Measurements from ENCODE around the gene C9orf78. TPM values are rescaled to one million over a fixed set of nuclear protein-coding genes. Genes with fewer than 3 reads are reported as not detected.

C9orf78 gene
- total and polyA plus RNA-seq, 2 of the 8 experiments (the other 6 are each of a cell fraction or from before 2014, with no cell fraction given): 17.4 to 40.6 TPM

DNA sequence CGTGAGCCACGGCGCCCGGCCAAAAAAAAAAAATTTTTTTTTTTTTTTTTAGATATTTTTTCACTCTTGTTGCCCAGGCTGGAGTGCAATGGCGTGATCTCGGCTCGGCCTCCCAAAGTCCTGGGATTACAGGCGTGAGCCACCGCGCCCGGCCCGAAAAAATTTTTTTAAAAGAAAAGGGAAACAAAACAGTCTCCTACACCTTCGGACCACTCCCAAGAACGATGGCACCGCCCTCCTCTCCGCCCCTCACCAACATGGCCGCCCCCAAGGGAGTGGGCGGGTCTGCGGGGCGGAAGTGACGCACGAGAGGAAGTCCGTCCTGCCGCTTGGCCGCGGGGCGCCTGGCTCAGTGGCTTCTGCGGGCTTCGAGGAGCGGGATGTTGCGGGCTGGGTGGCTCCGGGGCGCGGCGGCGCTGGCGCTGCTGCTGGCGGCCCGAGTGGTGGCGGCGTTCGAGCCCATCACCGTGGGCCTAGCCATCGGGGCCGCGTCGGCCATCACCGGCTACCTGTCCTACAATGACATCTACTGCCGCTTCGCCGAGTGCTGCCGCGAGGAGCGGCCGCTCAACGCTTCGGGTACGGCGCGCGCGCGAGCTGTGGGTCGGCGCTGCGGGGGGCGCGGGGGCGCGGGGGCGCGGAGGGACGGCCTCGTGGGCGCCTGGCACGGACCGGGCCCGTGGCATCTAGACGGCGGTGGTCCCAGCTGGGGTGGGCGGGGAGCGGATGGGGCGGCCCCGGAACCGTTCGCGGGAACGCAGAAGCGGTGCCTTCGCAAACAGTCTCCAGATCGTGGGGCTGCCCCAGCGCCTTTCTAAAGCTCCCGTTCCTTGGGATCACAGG is 32.0 kb downstream of the C9orf78 start, which contains the start of gene TOR1B:
Gene TOR1B, plus strand, starts transcription at position 352 of the 843 bp plus-strand sequence. Its CDS starts 29 bp downstream, at position 381.
- no peak within 1 kb of the TSS for H3K56ac ChIP-seq (replicated peaks; ENCODE audit: insufficient read length, low read depth, low read length)
- H2AFZ ChIP-seq (ENCODE audit: low read length): peak within 1 kb of the TSS; percentile 88; the same call in 1 of the 2 replicates
- no peak within 1 kb of the TSS for H2AK5ac ChIP-seq (ENCODE audit: low read depth, low read length)
- H2BK12ac ChIP-seq (ENCODE audit: low read depth, low read length): no peak within 1 kb of the TSS
- H3K79me2 ChIP-seq (ENCODE audit: control insufficient read depth in 1 of 2, insufficient read depth in 2 of 2, low read length in 2 of 2): peaks cover 0 to 6% of the 10 kb centered on the region in 2 experiments; a peak in 2 of 4 replicates
- WGBS, 2 experiments (ENCODE audit: extremely low coverage in 1 of 2, insufficient coverage in 1 of 2, insufficient read length in 1 of 2, insufficient replicate concordance in 2 of 2, low coverage in 1 of 2, low lambda C conversion rate in 2 of 2, missing lambda C conversion rate in 1 of 2): 12% methylated on average over 37 of the region's 93 CpGs; no CpG with 5 or more reads in 1 of the 2 experiments
- no peak within 1 kb of the TSS for H3K27ac ChIP-seq (ENCODE audit: low read depth, low read length)
- no peak within 1 kb of the TSS for H4K5ac ChIP-seq (ENCODE audit: insufficient read length, low read depth, low read length)
- H3K23ac ChIP-seq (ENCODE audit: insufficient read length): no peak within 1 kb of the TSS
- H2BK20ac ChIP-seq (ENCODE audit: low read length): no peak within 1 kb of the TSS
- no peak for FAIRE-seq
- CTCF ChIA-PET (ENCODE audit: partially characterized antibody): interaction anchor here (1.0 to 2.9 kb wide), 4 partner anchors 12 to 65 kb away, joined by 3 to 11 read pairs (median 6); no protein-coding TSS in a partner anchor
- peaks cover 6% of the 10 kb centered on the region; the same call in 1 of the 2 replicates for H3K23me2 ChIP-seq (ENCODE audit: low read depth, low read length)
- H2BK120ac ChIP-seq (replicated peaks; ENCODE audit: low read depth, low read length): no peak within 1 kb of the TSS
- peaks cover 0 to 5% (median under 1%) of the 10 kb centered on the region in 4 experiments; a peak in 3 of 8 replicates for H3K36me3 ChIP-seq (ENCODE audit: control insufficient read depth in 2 of 4, insufficient read depth in 4 of 4, low read length in 3 of 4)
- H3K4me1 ChIP-seq (replicated peaks in 1 of 4; ENCODE audit: control insufficient read depth in 3 of 4, insufficient read depth in 4 of 4, low read length in 3 of 4): peaks cover 0 to 5% (median 2%) of the 10 kb centered on the region in 4 experiments; a peak in 5 of 7 replicates
- H3K27me3 ChIP-seq (replicated peaks in 1 of 4; ENCODE audit: control insufficient read depth in 3 of 4, extremely low read depth in 1 of 4, insufficient read depth in 3 of 4, low read length in 3 of 4): no peaks in the 10 kb centered on the region
- peak within 1 kb of the TSS; percentile 65 to 100 (median 86) for H3K4me3 ChIP-seq (ENCODE audit: extremely low read depth in 1 of 4, insufficient read depth in 2 of 4, low read depth in 3 of 4, low read length in 4 of 4)
- H4K91ac ChIP-seq (replicated peaks; ENCODE audit: insufficient read length, low read length): no peak within 1 kb of the TSS
- no peak within 1 kb of the TSS for H2BK5ac ChIP-seq (ENCODE audit: low read depth, low read length)
- H3K9me3 ChIP-seq (ENCODE audit: insufficient read depth in 2 of 2, low read depth in 1 of 2, low read length in 1 of 2): no peaks in the 10 kb centered on the region
- POLR2A ChIA-PET (ENCODE audit: partially characterized antibody): interaction anchor here (0.7 to 4.0 kb wide), 7 partner anchors 11 to 586 kb away, joined by 3 to 20 read pairs (median 3); partner anchors contain the start of gene GPR107
- H3K4ac ChIP-seq (replicated peaks; ENCODE audit: insufficient read length, low read depth, low read length): no peak within 1 kb of the TSS
- H4K20me1 ChIP-seq (replicated peaks in 1 of 2; ENCODE audit: control insufficient read depth in 1 of 2, insufficient read depth in 2 of 2, low read length in 2 of 2): peaks cover 0 to 8% of the 10 kb centered on the region in 2 experiments
- no peak within 1 kb of the TSS for H3K14ac ChIP-seq (ENCODE audit: insufficient read length)
- no peak within 1 kb of the TSS for H3K18ac ChIP-seq (ENCODE audit: extremely low read depth, low read length)
- no peak within 1 kb of the TSS for H2BK15ac ChIP-seq (ENCODE audit: low read length)
- H3K9ac ChIP-seq (replicated peaks in 1 of 4; ENCODE audit: extremely low read depth in 1 of 4, low read depth in 3 of 4, low read length in 3 of 4): peak within 1 kb of the TSS; percentile 34 to 64 (median 59); a peak in 6 of 7 replicates
- peak; percentile 77 to 98 for DNase-seq (ENCODE audit: low read depth in 1 of 2, low spot score in 2 of 2)
- H4K8ac ChIP-seq (ENCODE audit: extremely low read depth, insufficient read depth, low read length): peak within 1 kb of the TSS; percentile 62
- H3K4me2 ChIP-seq (ENCODE audit: insufficient read depth in 1 of 2, low read depth in 2 of 2, low read length in 2 of 2): peak within 1 kb of the TSS; percentile 86 to 90
- peaks cover 6% of the 10 kb centered on the region for H3K79me1 ChIP-seq (ENCODE audit: low read depth, low read length)
- TF ChIP-seq EGR1 (IDR thresholded peaks at IDR 0.05; ENCODE audit: borderline replicate concordance, low read depth, low read length) (peak; percentile 98), KDM4A (IDR thresholded peaks at IDR 0.05; ENCODE audit: low read depth, low read length, severe bottlenecking) (peak; percentile 96), RFX5 (IDR thresholded peaks at IDR 0.05; ENCODE audit: borderline replicate concordance, low read depth, low read length) (no peak), GABPA (IDR thresholded peaks at IDR 0.05; ENCODE audit: borderline replicate concordance, insufficient read depth, low read length) (peak; percentile 90; the same call in 1 of the 2 replicates), SP2 (IDR thresholded peaks at IDR 0.05; ENCODE audit: low read length) (no peak), SRF (IDR thresholded peaks at IDR 0.05; ENCODE audit: low read depth, low read length) (0 out of 2 replicates have a peak, but pooled peaks have one; percentile 1), RBBP5 (IDR thresholded peaks at IDR 0.05; ENCODE audit: borderline replicate concordance, low read depth, low read length) (peak; percentile 89), JUN (IDR thresholded peaks at IDR 0.05; ENCODE audit: low read depth, low read length) (no peak), CEBPB (IDR thresholded peaks at IDR 0.05; ENCODE audit: low read depth, low read length) (no peak), POLR2A (IDR thresholded peaks at IDR 0.05; ENCODE audit: control extremely low read depth in 1 of 2, low read depth in 2 of 2, low read length in 2 of 2) (peak in 1 of 2 experiments; percentile 79; a peak in 2 of 3 replicates)
- TF ChIP-seq, protein P1, sequence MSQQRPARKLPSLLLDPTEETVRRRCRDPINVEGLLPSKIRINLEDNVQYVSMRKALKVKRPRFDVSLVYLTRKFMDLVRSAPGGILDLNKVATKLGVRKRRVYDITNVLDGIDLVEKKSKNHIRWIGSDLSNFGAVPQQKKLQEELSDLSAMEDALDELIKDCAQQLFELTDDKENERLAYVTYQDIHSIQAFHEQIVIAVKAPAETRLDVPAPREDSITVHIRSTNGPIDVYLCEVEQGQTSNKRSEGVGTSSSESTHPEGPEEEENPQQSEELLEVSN (IDR thresholded peaks at IDR 0.05): peak; percentile 17; the same call in 1 of the 2 replicates
